GM19023 (cell line): Measurements from ENCODE around the gene DCAF4L1.

Source experiments
- ATAC-seq: cut with Tn5 transposase; IDR thresholded peaks from one replicate; pipeline ENCODE4 v1.9.1; 2021; ENCODE audit warnings: mild to moderate bottlenecking, moderate library complexity; ENCODE audit not compliant: unreplicated experiment

The DCAF4L1 gene, protein sequence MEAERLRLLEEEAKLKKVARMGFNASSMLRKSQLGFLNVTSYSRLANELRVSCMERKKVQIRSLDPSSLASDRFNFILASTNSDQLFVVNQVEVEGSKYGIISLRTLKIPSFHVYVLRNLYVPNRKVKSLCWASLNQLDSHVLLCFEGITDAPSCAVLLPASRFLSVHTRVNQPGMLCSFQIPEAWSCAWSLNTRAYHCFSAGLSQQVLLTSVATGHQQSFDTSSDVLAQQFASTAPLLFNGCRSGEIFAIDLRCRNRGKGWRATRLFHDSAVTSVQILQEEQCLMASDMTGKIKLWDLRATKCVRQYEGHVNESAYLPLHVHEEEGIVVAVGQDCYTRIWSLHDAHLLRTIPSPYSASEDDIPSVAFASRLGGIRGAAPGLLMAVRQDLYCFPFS

DNA sequence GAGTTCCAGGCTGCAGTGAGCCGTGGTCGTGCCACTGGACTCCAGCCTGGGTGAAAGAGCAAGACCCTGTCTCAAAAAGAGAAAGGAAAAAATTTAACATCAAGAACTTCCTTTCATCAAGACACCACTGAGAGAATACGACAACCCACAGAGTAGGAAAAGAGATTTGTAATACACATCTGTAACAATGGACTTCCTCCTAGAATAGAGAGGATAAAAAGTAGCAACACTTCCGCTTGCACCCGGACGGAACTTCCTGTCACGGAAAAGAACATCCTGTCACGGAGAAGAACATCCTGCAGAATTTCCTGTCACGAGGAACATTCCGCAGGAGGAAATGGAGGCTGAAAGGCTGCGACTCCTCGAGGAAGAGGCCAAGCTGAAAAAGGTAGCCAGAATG, at the start of gene DCAF4L1:
Gene DCAF4L1 (plus strand): TSS at position 301 of the 400 bp plus-strand sequence. CDS start 37 bp downstream, at position 338.
- ATAC-seq, result no peak

DNA sequence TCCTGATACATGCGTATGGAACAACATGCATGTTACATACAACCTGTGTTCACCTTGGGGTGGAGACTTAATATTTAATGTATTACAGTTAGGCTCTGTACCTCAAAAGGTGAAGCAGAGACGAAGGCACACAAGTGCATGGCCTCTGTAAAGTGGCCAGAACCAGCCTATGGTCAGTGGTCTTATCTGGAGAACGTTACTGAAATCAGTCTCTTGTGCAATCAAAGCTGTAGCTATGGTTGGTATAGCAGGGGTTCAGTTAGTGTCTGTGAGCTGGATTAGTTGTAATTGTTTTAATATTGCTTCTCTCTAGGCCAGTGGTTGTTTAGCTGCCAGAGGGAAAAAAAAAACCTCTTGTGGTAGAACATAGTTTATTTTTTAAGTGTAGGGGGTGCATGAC, 48.6 kb upstream of the DCAF4L1 start:
- no peak for ATAC-seq

DNA sequence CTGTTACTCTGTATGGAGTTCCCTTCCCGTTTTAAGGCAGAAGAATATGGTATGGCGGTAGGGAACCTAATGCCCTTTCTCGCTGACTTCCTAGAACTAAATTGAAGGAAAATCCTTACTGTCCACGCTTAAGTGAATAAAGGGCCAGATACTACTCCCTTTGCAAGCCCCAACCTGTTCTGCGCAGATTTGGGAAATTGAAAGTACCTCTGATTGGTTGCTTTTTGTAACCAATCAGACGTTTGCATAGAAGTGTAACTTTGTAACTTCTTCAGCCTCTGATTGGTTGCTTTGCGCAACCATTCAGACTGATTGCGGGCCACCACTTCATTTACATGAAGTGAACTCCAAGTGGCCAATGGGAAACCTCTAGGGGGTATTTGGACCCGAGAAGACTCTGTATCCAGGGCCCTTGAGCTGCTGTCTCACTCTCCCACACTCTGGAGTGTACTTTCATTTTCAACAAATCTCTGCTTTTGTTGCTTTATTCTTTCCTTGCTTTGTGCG, 47.5 kb upstream of the DCAF4L1 start:
- no peak for ATAC-seq

DNA sequence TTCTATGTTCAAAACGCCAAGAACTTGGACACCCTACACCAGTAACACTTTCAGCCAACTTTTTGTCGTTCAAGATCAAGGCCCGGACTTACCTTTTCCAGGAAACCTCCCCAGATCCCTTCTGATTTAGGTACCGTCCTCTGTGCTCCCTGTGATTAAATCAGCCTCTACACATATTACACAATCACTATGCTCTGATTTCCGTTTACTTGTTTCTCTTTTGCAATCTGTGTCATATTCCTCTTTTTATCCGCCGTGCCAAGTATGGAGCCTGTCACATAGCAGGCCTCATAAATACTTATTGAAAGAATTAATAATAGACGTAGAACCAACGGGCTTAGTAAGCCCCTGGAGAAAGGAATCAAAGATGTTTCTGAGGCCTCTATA, 47.0 kb upstream of the DCAF4L1 start:
- ATAC-seq, result no peak

DNA sequence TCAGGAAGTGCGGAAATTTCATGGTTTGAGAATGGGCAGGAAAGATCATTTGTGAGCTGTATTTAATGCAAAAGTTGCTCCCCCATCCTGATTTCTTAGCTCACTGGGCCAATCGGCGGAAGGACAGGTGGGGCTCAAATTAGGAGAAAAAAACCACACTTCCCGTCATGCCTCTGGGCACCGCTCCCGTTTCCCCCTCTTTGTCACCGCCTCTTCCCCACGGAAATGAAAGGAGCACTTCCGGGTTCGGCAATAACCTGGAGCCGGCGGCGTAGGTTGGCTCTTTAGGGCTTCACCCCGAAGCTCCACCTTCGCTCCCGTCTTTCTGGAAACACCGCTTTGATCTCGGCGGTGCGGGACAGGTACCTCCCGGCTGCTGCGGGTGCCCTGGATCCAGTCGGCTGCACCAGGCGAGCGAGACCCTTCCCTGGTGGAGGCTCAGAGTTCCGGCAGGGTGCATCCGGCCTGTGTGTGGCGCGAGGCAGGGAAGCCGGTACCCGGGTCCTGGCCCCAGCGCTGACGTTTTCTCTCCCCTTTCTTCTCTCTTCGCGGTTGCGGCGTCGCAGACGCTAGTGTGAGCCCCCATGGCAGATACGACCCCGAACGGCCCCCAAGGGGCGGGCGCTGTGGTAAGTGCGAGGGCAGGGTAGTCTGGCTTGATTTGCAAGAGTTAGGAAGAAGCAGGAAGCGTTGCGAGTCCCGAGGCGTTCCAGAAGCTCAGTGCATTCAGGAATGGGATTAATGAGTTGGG, 46.5 kb upstream of the DCAF4L1 start, which contains the start of gene TMEM33:
Gene TMEM33 (plus strand): TSS at position 529 of the 751 bp plus-strand sequence. CDS start 56 bp downstream, at position 585.
- ATAC-seq, result peak; percentile 90

DNA sequence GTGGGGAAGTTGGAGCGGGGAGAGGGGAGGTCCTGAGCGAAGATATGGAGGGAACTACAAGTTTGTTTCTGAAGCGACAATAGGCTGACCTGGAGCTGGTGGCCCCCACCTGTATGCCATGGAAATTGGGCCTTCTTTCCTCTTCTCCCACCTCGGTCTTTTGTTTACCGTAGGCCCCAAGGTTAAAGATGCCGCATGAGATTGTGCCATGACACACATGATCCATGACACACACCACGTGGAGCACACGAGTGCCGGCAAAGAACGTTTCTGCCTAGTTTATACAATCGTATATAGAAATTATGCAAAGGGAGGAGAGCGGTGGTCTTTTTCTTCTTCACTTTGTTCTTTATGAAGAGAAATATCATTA, 45.9 kb upstream of the DCAF4L1 start:
- ATAC-seq, result peak; percentile 26

DNA sequence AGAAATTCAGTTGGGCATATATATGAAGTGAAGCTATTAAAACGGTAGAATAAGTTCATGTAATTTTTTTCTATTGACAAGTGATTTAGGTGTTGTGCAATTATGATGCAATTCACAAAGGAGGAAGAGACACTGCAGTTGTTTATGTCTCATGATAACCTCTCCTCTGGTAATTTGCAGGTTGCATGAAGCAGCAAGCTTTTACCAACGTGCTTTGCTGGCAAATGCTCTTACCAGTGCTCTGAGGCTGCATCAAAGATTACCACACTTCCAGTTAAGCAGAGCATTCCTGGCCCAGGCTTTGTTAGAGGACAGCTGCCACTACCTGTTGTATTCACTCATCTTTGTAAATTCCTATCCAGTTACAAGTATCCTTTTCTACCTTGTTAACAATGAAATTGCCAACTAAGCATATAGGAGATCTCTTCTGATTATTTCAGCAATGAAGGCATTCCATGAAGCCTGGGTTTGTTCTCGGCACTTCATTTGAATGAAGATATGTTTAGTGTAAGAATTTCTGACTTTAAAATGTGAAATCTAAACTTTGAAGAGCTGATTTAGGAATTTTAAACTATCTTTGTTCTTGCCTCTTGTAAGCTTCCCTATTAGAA, 42.4 kb upstream of the DCAF4L1 start:
- ATAC-seq, result no peak

DNA sequence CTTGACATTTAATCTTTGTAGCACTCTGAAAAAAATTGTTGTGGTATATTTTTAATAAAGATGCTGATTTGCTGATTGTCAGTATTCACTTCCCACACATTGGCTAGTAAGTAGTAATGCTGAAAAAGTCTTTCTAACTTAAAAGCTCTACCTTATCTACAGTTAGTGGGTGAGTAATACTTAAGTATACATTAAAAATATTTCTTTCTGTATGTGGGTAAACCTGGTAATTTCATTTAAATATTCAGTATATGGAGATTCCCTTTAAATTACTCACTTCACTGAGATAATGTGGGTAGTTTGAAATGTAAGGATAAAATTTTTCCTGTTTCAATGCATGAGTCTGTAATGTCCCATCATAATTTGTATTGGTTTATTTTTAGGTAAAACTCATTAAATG, 40.7 kb upstream of the DCAF4L1 start:
- ATAC-seq, result no peak

DNA sequence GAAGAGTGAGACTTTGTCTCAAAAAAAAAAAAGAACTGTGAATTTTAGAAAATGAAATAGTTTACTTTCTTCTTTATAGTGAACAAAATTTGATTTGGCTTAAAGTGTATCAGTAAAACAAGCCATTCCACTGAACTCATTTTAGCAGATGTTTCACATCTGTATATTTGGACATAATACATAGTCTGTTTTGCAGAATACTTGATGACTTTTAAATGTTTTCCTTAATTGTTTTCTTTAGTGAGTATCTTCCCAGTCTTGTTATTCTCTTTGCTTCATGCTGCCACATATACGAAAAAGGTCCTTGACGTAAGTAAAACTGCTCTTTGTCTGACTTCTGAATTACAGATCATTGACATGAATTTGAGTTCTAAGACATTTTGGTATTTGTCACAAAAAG, 38.0 kb upstream of the DCAF4L1 start:
- ATAC-seq, result no peak

DNA sequence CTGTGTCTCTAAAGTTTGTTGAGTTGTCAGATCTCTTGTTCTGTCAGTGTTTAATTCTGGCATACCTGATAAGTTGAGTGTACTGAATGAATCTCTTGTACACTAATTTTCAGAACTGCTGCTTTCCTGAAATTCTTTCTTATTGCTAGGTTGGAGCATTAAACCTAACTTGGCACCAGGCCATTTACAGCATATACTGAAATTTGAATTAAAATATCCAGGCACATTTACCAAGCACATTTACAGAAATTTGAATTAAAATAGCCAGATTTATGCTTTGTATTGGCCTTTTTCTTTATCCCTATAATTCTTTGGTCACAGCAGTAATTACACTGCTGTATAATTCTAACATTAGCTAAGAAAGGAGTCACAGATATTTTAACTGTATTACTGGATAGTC, 37.5 kb upstream of the DCAF4L1 start:
- no peak for ATAC-seq

DNA sequence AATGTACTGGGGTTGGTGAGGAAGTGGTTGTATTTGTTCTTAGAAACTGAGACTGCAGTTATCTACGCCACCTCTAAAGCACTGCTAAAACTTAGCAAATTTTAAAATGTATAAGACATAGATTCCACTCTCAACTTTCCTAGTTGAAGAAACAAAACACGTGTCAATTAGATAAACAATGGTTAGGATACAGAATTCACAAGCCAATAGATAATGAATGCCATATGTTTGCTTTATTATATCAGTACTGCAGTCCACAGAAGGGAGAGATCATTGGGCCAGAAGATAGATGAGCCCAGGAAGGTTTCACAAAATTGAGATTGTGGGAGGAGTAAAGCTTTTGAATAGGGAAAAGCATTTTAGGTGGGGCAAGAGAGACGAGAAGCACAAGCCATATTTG, 32.0 kb upstream of the DCAF4L1 start:
- ATAC-seq, result no peak

DNA sequence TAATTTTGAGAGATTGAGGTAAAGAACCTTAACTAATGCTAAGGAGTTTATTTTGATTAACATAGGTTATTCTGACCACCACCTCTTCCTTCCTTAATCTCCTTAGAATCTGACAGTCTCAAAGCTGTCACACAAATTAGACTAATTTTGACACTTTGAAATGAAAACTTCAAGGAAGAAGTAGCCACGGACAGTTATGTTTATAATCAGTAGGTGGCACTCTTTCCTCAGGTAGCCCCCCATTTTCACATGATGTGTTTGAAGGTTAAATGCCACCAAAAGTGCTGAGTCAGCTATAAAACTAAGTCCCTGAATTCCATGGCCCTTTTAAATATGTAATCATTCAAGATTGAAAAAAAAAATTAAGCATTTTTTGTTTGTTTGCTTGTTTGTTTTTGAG, 23.9 kb upstream of the DCAF4L1 start:
- no peak for ATAC-seq

DNA sequence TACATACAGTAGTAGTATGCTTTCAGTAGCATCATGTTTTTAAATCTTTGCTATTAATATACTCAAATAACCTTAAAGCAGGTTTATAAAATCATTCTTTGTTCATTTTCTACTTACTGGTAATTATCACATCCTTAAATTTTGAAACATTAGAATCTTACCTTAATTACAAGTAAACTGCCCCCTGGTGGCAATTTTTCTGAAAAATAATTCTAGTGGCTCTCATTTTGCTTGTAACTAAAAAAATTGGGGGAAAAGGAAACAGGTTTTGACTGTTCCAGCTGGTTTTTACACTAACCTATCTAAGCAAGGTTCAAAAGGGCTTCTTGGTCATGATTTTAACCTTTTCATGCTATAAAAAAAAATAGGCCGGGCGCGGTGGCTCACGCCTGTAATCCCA, 18.5 kb upstream of the DCAF4L1 start:
- no peak for ATAC-seq

DNA sequence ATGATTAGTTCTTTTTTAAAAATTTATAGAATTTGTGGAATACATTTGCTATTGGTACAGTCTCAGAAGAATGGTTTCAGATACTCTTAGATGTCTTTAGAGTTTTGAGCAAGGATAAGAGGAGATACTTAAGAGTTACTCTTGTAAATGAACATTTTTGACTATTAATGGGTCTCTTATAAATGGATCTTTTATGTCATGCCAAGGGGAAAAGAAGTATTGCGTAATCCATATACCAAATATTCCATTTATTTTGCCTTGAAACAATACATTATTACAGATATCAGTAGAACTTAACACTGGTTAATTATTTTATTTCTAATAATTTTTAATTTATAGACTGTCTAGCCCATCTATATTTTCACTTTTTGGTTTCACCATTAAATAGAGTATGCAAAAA, 17.2 kb upstream of the DCAF4L1 start:
- no peak for ATAC-seq

DNA sequence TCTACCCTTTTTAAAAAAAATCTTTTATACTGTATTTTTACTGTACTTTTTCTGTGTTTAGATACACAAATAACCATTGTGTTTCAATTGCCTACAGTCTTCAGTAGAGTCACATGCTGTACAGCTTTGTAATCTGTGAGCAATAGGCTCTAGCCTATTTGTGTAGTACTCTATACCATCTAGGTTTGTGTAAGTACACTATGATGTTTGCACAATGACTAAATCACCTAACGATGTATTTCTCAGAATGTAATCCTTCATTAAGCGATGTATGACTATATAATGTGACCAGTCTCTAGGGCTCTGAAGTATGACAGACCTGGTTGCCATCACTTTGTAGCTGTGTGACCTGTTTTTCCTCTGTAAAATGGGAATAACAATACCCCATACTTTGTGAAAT, 14.2 kb upstream of the DCAF4L1 start:
- no peak for ATAC-seq

DNA sequence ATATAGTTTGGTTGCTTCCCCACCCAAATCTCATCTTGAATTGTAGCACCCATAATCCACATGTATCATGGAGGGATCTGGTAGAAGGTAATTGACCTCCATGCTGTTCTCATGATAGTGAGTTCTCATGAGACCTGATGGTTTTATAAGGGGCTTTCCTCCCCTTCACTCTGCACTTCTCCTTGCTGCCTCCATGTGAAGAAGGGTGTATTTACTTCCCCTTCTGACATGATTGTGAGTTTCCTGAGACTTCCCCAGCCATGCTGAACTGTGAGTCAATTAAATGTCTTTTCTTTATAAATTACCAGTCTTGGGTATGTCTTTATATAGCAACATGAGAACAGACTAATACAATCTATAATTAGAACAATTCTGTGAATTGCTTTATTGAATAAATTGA, 11.9 kb upstream of the DCAF4L1 start:
- no peak for ATAC-seq

DNA sequence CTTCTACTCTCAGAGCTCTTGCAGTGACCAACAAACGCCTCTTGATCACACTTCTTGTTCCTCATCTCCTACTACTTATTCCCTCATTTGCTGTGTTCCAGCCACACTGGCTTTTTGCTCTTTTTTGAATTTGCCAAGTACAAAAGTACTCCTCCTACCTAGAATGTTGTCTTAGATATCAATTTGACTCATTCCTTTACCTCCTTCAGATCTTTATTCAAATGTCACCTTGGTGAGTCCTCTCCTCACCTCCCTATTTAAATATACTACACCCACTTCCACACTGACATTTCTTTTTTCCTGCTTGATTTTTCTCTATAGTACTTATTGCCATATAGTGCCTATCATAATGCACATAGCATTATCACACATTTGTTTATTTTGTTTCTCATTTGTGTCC, 6.2 kb upstream of the DCAF4L1 start:
- ATAC-seq, result no peak

DNA sequence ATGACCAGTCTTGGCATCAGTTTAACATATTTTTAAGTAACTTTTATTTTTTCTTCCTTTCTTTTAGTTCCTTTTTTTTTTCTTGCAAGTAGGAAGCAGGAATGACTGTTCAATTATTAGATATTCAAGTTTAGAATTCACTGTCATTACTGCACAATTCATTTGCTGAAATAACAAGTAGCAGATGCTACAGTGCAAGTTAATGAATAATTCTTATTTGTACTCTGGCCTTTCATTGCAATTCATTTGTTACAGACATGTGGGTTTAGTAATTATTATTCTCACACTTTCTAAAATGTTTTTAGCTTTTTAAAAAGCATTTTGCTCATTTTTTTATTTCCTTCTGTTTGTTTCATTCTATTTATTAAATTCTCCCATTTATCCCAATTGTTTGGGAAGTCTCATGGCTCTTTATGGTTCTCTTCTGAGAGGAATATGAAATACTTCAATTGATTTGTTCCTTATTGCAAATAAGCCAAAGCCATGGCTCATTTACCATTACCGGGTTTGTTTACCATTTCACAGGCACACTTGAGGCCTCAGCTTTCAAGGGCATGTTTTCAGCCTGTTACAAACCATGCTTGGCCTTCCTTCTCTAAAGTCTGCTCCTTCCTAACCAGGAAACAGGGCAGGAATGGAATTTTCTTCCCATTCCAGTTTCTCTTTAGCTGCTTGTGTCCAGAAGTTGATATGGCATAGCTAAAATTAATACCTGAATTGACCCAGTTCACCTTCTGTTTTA, 4.6 kb upstream of the DCAF4L1 start:
- ATAC-seq, result no peak

DNA sequence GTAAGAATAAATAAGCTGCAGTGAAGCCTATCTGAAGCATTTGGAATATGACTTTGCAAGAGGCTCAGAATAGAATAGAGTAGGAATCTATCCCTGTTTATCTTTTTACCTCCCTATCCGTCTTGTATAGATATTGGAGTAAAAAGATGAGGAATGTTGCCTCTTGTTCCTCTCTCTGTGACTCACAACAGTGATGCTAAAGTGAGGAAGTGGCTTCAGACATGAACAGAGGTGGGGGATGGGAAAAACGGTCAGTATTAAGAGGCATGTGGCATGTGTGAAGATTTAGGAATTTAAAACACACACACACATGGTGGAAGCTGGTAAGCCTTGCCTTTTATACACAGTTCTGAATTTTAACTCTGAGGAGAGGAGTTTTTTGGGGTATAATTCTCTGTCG, 3.8 kb upstream of the DCAF4L1 start:
- ATAC-seq, result no peak

DNA sequence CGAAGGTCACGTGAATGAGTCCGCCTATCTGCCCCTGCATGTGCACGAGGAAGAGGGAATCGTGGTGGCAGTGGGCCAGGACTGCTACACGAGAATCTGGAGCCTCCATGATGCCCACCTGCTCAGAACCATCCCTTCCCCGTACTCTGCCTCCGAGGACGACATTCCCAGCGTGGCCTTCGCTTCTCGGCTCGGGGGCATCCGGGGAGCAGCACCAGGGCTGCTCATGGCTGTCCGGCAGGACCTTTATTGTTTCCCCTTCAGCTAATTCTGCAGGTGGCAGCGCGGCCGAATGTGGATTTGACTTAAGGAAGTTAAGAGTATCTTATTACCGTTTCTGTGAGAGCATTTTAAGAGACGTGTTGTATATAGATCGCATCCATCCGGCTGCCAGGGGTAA, 1.2 kb downstream of the DCAF4L1 start:
- no peak for ATAC-seq

DNA sequence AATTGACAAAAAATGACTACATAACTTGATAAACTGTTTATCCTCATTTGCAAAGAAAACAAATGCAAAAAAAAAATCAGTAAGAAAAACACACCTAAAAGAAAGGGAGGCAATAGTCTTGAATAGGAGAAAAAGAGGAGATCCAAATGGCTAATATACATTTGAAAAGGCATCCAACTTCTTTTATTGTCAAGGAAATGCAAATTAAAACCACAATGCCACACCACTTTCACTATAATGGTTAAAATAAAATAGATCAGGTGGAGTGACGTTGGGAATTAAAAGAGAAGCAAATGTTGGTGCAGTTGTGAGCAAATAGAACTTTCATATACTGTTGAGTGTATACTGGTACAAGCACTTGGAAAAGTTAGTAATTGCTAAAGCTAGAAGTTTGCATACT, 3.6 kb downstream of the DCAF4L1 start:
- no peak for ATAC-seq
